Esophagus squamous epithelium (tissue), 5 donors: ENCODE results near the gene TRAP1. TPM values are rescaled to one million over a fixed set of nuclear protein-coding genes. Genes with fewer than 3 reads are reported as not detected.

ENCODE experiments used
- DNase-seq: peaks from one replicate; lab custom pipeline; 2025; lab: John Stamatoyannopoulos, UW
- H3K27ac ChIP-seq, 4 donors: fragments of 200-600 bp; sonication (generic); one replicate each; pipeline ENCODE4 v1.5.1; 2016 to 2019; ENCODE audit warnings: mild to moderate bottlenecking in 1 of 4
- H3K27me3 ChIP-seq, 4 donors: fragments of 200-600 bp; sonication (generic); 1 replicate in 3 of 4; 2 replicates in 1 of 4; pipeline versions ENCODE4 v1.5.1 to v1.6.0; 2017 to 2021; ENCODE audit warnings: antibody characterized with exemption in 1 of 4
- H3K36me3 ChIP-seq, 3 donors: fragments of 200-600 bp; sonication (generic); one replicate each; pipeline ENCODE4 v1.5.1; 2016 to 2019
- H3K4me1 ChIP-seq, 3 donors: fragments of 200-600 bp; sonication (generic); one replicate each; pipeline ENCODE4 v1.5.1; 2017 to 2019
- H3K4me3 ChIP-seq, 4 donors: fragments of 200-600 bp; sonication (generic); 1 replicate in 3 of 4; 2 replicates in 1 of 4; pipeline ENCODE4 v1.5.1; 2016 to 2019; ENCODE audit warnings: mild to moderate bottlenecking in 2 of 4, moderate library complexity in 1 of 4
- H3K9me3 ChIP-seq, 3 donors: fragments of 200-600 bp; sonication (generic); one replicate each; pipeline ENCODE4 v1.5.1; 2016 to 2019
- CTCF ChIP-seq, 6 experiments: fragments of 450-650 bp in 4 of 6; fragments of 200-600 bp in 2 of 6; sonication (generic) in 2 of 6; IDR thresholded peaks; one replicate each; pipeline ENCODE4 v1.5.1; 2016 to 2019; ENCODE audit warnings: antibody characterized with exemption in 6 of 6, mild to moderate bottlenecking in 4 of 6, moderate library complexity in 4 of 6
- POLR2A ChIP-seq, 4 donors: fragments of 450-650 bp; IDR thresholded peaks; one replicate each; pipeline ENCODE4 v1.6.1; 2017; ENCODE audit warnings: antibody characterized with exemption in 4 of 4, mild to moderate bottlenecking in 4 of 4, moderate library complexity in 3 of 4
- WGBS, 2 donors: methylation state at CpG; one replicate each; pipeline ENCODE4 v1.1.5; 2018; 5-methylcytosine and 5-hydroxymethylcytosine counted together
- intact Hi-C: fragments of 100-400 bp; cut with DNase I; formaldehyde crosslinking; loops from one replicate; pipeline ENCODE4 v1.15.0; 2022
- total RNA-seq, 4 donors: library from RNA; depleted of rRNA; stranded (reverse); fragments of >200 nt; gene quantifications; one replicate each; pipeline ENCODE4 v1.1.0, GENCODE V29; 2016
- donor health status: DM: yes; HTN: yes; CAD: no.

The TRAP1 gene
- total RNA-seq, 4 donors from 2014 or later, result 76.5 to 121 (median 97.6) TPM

- H3K36me3 ChIP-seq, result peaks cover 0 to 47% (median 0%) of the 10 kb centered on the region in 3 donors
- H3K4me3 ChIP-seq, result no peak overlapping the region
- no peak overlapping the region for H3K27ac ChIP-seq
- H3K4me1 ChIP-seq, result no peaks in the 10 kb centered on the region
- TF ChIP-seq POLR2A (IDR thresholded peaks at IDR 0.05), result no peak
- no peak for TF ChIP-seq CTCF (IDR thresholded peaks at IDR 0.05)
- whole genome bisulfite sequencing, 2 donors, result 85 to 95% methylated on average over 10 of the region's 10 CpGs
- intact Hi-C loops, result no loop called here
- DNase-seq, result no peak
- H3K27me3 ChIP-seq, result no peaks in the 10 kb centered on the region
- no peaks in the 10 kb centered on the region for H3K9me3 ChIP-seq
Observed at GRCh38 chr16:3706253-3707012, 10.9 kb downstream of the TRAP1 start.

GRCh38 chr16:3702082-3702481 lies 15.2 kb downstream of the TRAP1 start:
- TF ChIP-seq CTCF (IDR thresholded peaks at IDR 0.05) (no peak), POLR2A (IDR thresholded peaks at IDR 0.05) (no peak)
- 85 to 94% methylated on average over 7 of the region's 7 CpGs for WGBS, 2 donors
- no peaks in the 10 kb centered on the region for H3K27me3 ChIP-seq
- H3K27ac ChIP-seq, result no peak overlapping the region
- no peak for DNase-seq
- H3K4me1 ChIP-seq, result peaks cover 0 to under 1% (median 0%) of the 10 kb centered on the region in 3 donors
- H3K4me3 ChIP-seq, result no peak overlapping the region
- intact Hi-C loops, result no loop called here
- no peaks in the 10 kb centered on the region for H3K9me3 ChIP-seq
- peaks cover 0 to 29% (median 0%) of the 10 kb centered on the region in 3 donors for H3K36me3 ChIP-seq

- no peak overlapping the region for H3K4me3 ChIP-seq
- peaks cover 0 to 6% (median 0%) of the 10 kb centered on the region in 3 donors for H3K4me1 ChIP-seq
- no peaks in the 10 kb centered on the region for H3K27me3 ChIP-seq
- H3K36me3 ChIP-seq, result peaks cover 0 to 29% (median 0%) of the 10 kb centered on the region in 3 donors
- H3K9me3 ChIP-seq, result no peaks in the 10 kb centered on the region
- no peak for DNase-seq
- TF ChIP-seq POLR2A (IDR thresholded peaks at IDR 0.05) (no peak), CTCF (IDR thresholded peaks at IDR 0.05) (no peak)
- intact Hi-C loops, result no loop called here
- H3K27ac ChIP-seq, result no peak overlapping the region
- WGBS, 2 donors, result 87 to 91% methylated on average over 4 of the region's 4 CpGs
Observed at GRCh38 chr16:3701531-3701930, 15.8 kb downstream of the TRAP1 start.

GRCh38 chr16:3698941-3699340 lies 18.4 kb downstream of the TRAP1 start:
- Histone ChIP-seq H3K36me3 (peaks cover 0 to 42% (median 0%) of the 10 kb centered on the region in 3 donors), H3K27me3 (no peaks in the 10 kb centered on the region), H3K9me3 (no peaks in the 10 kb centered on the region), H3K4me1 (peaks cover 0 to 10% (median 0%) of the 10 kb centered on the region in 3 donors), H3K27ac (no peak overlapping the region), H3K4me3 (no peak overlapping the region)
- TF ChIP-seq POLR2A (IDR thresholded peaks at IDR 0.05), result no peak
- TF ChIP-seq CTCF (IDR thresholded peaks at IDR 0.05), result no peak
- intact Hi-C loops, result no loop called here
- WGBS, 2 donors, result 60 to 74% methylated on average over 4 of the region's 4 CpGs
- DNase-seq, result no peak

- Histone ChIP-seq H3K27ac (no peak overlapping the region), H3K27me3 (no peaks in the 10 kb centered on the region), H3K4me1 (peaks cover 0 to 10% (median 0%) of the 10 kb centered on the region in 3 donors), H3K4me3 (no peak overlapping the region), H3K9me3 (no peaks in the 10 kb centered on the region), H3K36me3 (peaks cover 0 to 21% (median 0%) of the 10 kb centered on the region in 3 donors)
- intact Hi-C loops, result no loop called here
- whole genome bisulfite sequencing, 2 donors, result 71 to 77% methylated on average over 8 to 12 of the region's 13 CpGs
- TF ChIP-seq POLR2A (IDR thresholded peaks at IDR 0.05) (no peak), CTCF (IDR thresholded peaks at IDR 0.05) (no peak)
- DNase-seq, result no peak
Observed at GRCh38 chr16:3696425-3697218, 20.7 kb downstream of the TRAP1 start.
